Mucosa of descending colon (tissue), 3 donors: ENCODE data around the gene MSANTD1. TPM values are rescaled to one million over a fixed set of nuclear protein-coding genes. Genes with fewer than 3 reads are reported as not detected.

Experiments
- ATAC-seq: fragments of 200-7000 bp; cut with Tn5 transposase; one replicate; pipeline ENCODE4 v1.9.1; 2020; ENCODE audit warnings: mild to moderate bottlenecking, moderate library complexity
- DNase-seq, 3 donors: peaks; one replicate each; pipeline ENCODE4 v3.0.0-alpha.2; 2020
- H3K36me3 ChIP-seq: fragments of 200-600 bp; one replicate; pipeline ENCODE4 v1.8.0; 2021; ENCODE audit warnings: low read depth, mild to moderate bottlenecking
- H3K4me1 ChIP-seq: fragments of 200-600 bp; one replicate; pipeline ENCODE4 v1.8.0; 2021; ENCODE audit warnings: low read depth, mild to moderate bottlenecking
- H3K4me3 ChIP-seq: fragments of 200-600 bp; one replicate; pipeline ENCODE4 v1.8.0; 2021; ENCODE audit warnings: mild to moderate bottlenecking
- H3K9me3 ChIP-seq: fragments of 200-600 bp; one replicate; pipeline ENCODE4 v1.8.0; 2021; ENCODE audit warnings: mild to moderate bottlenecking
- intact Hi-C, 2 donors: fragments of 100-400 bp; cut with DNase I in 1 of 2; cut with micrococcal nuclease in 1 of 2; formaldehyde crosslinking; loops; one replicate each; pipeline versions ENCODE4 v1.11.0 to v1.11.1; 2022; cut with DNase I, micrococcal nuclease
- total RNA-seq, 3 donors: library from RNA; stranded (reverse); fragmentation: NEBNext Ultra II Directional in 2 of 3; extraction: Animal tissue kit (Norgen Biotek cat#: 25700) in 2 of 3; gene quantifications; one replicate each; pipeline versions ENCODE4 v1.2.1 to v1.2.4, GENCODE V29; 2021 to 2023
- TF ChIP-seq, protein P1 (sequence below): fragments of 200-600 bp; IDR thresholded peaks from one replicate; pipeline ENCODE4 v1.8.0; 2022; ENCODE audit warnings: antibody characterized with exemption, mild to moderate bottlenecking
- donor health status: DM: no; HTN: no; CAD: no; lungs with moderate emphysema.
- donor health status: DM: no; HTN: no; CAD: no.
- donor health status: DM: no; HTN: yes; CAD: no.

MSANTD1 gene
- total RNA-seq, 3 donors from 2014 or later: 0.58 to 1.3 (median 0.69) TPM

GRCh38 chr4:3303565-3303824 lies 54.5 kb downstream of the MSANTD1 start:
- intact Hi-C loops: no loop called here
- TF ChIP-seq, protein P1, sequence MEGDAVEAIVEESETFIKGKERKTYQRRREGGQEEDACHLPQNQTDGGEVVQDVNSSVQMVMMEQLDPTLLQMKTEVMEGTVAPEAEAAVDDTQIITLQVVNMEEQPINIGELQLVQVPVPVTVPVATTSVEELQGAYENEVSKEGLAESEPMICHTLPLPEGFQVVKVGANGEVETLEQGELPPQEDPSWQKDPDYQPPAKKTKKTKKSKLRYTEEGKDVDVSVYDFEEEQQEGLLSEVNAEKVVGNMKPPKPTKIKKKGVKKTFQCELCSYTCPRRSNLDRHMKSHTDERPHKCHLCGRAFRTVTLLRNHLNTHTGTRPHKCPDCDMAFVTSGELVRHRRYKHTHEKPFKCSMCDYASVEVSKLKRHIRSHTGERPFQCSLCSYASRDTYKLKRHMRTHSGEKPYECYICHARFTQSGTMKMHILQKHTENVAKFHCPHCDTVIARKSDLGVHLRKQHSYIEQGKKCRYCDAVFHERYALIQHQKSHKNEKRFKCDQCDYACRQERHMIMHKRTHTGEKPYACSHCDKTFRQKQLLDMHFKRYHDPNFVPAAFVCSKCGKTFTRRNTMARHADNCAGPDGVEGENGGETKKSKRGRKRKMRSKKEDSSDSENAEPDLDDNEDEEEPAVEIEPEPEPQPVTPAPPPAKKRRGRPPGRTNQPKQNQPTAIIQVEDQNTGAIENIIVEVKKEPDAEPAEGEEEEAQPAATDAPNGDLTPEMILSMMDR: no peak
- ATAC-seq (no peak), DNase-seq (no peak)
- Histone ChIP-seq H3K4me3 (no peak overlapping the region), H3K36me3 (no peaks in the 10 kb centered on the region), H3K4me1 (no peaks in the 10 kb centered on the region), H3K9me3 (no peaks in the 10 kb centered on the region)

DNA sequence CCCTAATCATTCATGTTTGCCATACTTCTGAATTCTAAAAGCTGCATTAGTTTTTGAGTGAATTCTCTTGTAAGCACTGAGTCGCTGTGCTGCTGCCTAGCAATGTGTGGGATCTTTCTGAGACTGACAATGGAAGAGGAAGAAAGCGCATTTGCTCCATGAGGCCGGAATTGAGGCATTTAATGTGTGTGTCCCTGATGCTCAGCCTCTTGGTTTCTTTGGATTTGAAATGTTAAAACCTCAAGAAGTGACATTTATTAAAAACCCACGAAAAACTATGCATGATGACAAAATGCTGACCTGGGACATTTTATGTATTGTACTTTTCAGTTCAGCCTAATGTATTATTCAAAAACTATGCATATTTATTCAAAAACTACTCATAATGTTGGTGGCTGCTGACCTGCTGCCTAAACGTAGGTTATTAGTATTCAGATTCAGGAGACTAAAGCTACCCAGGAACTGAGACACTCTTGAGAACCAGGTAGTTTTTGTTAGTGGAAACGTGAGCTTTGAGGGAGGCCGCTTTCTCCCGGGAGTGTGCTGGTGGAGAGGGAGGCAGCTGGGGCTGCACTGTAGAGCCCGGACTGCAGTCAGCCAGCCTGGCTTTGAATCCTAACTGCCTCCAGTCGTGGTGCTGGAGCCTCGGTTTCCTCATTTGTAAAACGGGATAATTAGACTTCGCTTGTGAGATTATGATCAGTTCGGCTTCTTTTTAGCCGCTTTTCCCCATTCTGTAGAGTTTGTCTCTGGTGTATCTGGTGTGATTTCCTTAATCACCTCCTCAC lies 55.2 kb downstream of the MSANTD1 start:
- H3K4me1 ChIP-seq: no peaks in the 10 kb centered on the region

DNA sequence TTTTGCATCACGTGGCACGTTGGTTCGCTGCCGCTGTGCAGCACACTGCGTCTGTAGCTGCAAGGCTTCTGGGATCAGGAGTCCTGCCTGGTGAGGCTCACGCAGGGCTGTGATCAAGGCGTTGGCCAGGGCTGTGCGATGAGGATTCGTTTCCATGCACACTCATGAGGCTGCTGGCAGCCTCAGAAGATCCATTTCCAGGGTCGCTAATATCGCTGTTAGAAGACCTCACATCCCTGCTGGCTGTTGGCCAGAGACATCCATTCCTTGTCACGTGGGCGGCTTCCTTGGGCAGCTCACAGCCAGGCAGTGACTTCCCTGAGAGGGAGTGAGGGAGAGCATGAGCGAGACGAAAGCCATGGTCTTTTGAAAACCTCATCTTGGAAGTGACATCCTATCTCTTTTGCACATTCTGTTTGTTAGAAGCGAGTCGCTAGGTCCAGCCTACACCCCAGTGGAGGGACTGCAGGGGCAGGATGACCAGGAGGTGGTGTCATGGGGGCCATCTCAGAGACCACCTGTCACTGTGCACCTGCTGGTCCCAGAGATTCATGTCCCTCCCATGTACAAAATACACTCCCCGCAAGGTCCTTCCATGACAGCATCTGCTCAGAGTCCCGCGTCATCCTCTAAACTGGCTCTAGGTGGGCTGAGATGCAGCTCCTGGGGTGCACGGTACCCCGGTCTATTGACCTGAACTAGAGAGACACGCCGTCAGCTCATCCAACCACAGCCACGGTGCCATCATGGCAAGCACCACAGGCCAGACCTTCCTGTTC lies 56.1 kb downstream of the MSANTD1 start:
- intact Hi-C loops: no loop called here
- no peaks in the 10 kb centered on the region for H3K36me3 ChIP-seq
- H3K4me1 ChIP-seq: no peaks in the 10 kb centered on the region
- DNase-seq (no peak), ATAC-seq (no peak)
- no peak overlapping the region for H3K4me3 ChIP-seq
- TF ChIP-seq, protein P1: no peak
- no peaks in the 10 kb centered on the region for H3K9me3 ChIP-seq

More for the DNA sequence above, 55.2 kb downstream of the MSANTD1 start:
- Histone ChIP-seq H3K9me3 (no peaks in the 10 kb centered on the region), H3K4me3 (no peak overlapping the region), H3K36me3 (no peaks in the 10 kb centered on the region)
- intact Hi-C loops: no loop called here
- TF ChIP-seq, protein P1: no peak
- DNase-seq (no peak), ATAC-seq (no peak)

DNA sequence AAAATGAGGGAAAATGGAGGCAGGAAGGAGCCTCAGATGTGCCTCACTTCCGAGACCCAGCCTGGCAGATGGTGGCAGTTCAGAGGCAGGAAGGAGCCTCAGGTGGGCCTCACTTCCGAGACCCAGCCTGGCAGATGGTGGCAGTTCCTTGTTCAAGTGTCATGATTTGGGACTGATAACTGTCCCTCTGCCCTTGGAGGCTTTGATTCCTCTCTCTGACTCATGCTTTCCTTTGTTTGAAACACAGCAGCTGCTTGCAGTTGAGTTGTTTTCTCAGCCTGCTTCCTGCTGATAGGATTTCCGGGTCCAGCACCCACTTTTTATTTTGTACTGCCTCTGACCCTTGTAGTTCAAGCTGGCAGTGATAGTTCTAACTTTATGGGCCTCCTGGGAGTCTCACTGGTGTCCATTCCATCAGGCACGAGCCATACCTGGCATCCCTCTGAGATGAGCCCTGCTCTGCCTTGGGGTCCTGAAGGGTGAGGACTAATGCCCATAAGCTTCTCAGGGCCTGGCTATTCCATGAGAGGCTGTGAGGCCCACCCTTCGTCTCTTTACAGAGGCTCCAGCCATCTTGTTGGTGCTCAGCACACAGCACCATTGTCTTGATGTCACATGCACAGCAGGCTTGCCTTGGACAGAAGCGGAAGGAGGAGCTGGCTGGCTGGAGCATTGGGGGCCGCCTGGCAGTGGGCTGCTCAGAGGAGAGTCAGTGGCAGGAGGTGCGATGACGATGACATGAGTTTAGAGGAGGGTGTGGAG lies 56.8 kb downstream of the MSANTD1 start:
- Histone ChIP-seq H3K4me1 (peaks cover 1% of the 10 kb centered on the region), H3K4me3 (no peak overlapping the region), H3K36me3 (no peaks in the 10 kb centered on the region), H3K9me3 (no peaks in the 10 kb centered on the region)
- ATAC-seq (no peak), DNase-seq (no peak)
- intact Hi-C loops: no loop called here
- TF ChIP-seq, protein P1: no peak

Other genes starting within 250 kb of the MSANTD1 start
- gene HTT-AS, start 174.6 kb upstream of the MSANTD1 start, total RNA-seq: not detected
- 10 to 100 TPM; 51.3 to 71.8 (median 67.5) TPM for gene HTT, start 174.5 kb upstream of the MSANTD1 start, total RNA-seq
- 10 to 100 TPM; 16.4 to 28.9 (median 16.8) TPM for gene RGS12, start 43.9 kb downstream of the MSANTD1 start, total RNA-seq
- gene HGFAC, start 192.8 kb downstream of the MSANTD1 start, total RNA-seq: under 1 TPM in 1 of 3 donors, not detected in 2; 0.95 TPM
- under 1 TPM; 0.28 to 0.61 (median 0.39) TPM for gene DOK7, start 214.1 kb downstream of the MSANTD1 start, total RNA-seq